SHP77 treated with DMSO at 0.1 percent for 48 hours (cell line): ENCODE results near the gene CCDC97.

Experiments
- DNase-seq: peaks from one replicate; lab custom pipeline; 2025; lab: John Stamatoyannopoulos, UW

The CCDC97 gene

DNA sequence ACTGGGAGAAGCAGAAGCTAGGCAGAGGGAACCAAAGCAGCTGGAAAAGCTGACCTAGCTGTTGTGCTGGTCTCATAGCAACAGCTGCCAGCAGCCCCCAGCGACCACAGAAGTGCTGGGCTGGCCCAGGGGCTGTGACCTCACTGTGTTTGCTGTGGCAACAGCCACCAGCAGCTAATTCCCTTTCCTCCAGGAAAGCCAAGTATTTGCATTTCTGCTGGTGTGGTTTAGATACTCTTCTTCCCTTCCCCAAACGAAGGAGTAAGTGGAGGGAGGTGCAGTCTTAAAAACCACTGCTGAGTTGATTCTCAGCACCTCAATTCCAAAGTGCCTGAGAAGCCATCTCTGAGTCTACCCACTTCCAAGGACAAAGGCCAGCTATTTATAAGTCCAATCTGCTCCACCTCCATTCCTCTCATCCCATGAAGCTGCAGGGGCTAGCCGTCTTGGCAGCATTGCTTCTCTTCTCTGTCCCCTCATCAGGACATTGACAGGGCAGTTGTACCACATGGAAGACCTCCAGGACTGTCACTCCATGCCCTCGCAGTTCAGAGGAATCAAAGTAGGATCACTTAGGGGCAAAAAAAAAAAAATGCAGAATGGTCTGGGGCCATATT lies 11.5 kb upstream of the CCDC97 start:
- no peak for DNase-seq

DNA sequence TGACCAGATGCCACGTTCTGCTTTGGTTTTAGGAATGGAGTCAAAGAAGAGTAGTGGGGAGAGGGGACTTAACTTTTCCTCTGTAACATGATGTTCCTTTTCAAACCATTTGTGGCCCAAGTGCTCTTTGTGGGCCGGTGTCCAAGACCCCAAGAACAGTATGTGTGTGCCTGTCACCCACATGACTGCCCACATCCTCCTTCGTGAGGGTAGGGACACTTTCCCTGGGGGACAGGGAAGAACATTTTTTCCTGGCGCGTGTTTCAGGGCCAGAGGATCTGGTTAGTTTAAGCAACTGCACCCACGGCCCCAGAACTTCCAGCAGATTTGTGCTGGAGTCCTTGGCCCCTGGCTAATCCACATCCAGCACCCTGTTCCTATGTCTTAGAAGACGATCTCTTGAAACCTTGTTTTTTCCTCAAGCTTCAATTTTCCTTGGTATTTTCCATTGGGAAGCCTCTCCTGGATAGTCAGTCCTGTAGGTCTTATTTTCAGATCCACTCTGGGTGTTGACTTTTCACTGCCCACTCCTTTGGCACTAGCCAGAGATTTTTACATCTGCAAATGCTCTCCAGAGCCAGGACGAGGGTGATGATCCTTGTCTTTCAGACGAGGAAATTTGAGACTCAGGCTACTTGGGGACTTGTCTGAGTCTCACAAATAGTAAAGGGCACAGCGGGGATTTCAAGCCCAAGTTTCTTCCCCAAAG lies 10.8 kb upstream of the CCDC97 start:
- no peak for DNase-seq

DNA sequence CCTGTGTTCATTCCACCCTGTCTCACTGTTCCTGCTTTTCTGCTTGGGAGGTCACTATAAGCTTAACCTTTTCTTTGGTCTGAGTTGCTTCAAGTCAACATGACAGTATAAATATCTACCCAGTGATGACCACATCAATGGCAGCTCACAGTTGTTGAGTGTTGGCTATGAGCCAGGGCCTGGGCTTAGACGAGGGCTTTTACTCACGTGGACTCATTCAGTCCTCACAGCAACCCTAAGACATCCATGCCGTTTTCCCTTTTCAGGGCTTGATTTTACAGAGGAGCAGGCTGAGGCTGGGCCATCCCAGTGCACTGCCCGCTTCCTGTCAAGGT lies 10.2 kb upstream of the CCDC97 start:
- no peak for DNase-seq

DNA sequence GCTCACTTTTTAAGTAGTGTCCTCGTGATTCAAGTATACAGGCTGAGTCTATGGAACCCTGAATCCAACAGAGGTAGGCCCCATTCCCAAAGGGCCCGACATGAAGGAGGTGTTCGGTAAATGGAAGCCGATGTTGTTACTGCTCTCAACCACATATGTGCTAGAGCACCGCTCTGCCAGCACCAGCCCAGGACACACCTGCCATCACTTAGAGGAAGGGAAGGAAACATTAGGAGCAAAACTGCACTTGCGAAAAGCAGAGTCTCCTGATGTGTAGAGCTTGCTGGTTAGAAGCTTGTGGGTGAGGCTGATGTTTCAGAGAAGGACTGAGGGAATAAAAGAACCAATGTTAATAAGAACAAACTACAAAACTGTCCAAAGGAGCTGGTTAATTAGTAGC lies 9.4 kb upstream of the CCDC97 start:
- DNase-seq, result no peak

DNA sequence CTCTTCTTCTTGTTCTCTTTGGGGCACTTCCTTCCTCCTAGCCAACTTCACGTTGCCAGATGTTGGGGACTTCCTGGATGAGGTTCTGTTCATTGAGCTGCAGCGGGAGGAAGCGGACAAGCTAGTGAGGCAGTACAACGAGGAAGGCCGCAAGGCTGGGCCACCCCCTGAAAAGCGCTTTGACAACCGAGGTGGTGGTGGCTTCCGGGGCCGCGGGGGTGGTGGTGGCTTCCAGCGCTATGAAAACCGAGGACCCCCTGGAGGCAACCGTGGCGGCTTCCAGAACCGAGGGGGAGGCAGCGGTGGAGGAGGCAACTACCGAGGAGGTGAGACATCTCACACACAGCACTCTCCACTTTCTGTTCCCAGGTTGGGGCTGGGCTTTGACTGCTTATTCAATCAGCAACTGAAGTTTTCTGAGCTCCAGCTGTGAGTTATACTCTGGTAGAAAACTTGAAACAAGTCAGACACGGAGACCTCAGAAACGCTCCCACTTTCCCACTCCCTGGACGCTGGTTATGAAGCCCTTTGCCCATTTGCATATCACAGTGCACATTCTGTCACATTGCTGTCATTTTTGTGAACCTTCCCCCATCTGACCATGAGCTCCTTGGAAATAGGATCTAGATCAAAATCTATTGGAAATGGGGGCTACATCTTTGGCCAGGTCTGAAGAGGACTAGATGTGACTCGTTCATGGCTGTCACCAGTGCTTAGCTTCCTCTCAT lies 7.2 kb upstream of the CCDC97 start:
- no peak for DNase-seq

DNA sequence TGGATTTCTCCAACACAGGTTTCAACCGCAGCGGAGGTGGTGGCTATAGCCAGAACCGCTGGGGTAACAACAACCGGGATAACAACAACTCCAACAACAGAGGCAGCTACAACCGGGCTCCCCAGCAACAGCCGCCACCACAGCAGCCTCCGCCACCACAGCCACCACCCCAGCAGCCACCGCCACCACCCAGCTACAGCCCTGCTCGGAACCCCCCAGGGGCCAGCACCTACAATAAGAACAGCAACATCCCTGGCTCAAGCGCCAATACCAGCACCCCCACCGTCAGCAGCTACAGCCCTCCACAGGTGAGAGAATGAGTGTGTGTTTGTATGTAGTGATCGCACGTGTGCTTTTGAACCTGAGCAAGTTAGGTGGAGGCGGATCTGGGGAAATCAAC lies 6.0 kb upstream of the CCDC97 start:
- DNase-seq, result no peak

DNA sequence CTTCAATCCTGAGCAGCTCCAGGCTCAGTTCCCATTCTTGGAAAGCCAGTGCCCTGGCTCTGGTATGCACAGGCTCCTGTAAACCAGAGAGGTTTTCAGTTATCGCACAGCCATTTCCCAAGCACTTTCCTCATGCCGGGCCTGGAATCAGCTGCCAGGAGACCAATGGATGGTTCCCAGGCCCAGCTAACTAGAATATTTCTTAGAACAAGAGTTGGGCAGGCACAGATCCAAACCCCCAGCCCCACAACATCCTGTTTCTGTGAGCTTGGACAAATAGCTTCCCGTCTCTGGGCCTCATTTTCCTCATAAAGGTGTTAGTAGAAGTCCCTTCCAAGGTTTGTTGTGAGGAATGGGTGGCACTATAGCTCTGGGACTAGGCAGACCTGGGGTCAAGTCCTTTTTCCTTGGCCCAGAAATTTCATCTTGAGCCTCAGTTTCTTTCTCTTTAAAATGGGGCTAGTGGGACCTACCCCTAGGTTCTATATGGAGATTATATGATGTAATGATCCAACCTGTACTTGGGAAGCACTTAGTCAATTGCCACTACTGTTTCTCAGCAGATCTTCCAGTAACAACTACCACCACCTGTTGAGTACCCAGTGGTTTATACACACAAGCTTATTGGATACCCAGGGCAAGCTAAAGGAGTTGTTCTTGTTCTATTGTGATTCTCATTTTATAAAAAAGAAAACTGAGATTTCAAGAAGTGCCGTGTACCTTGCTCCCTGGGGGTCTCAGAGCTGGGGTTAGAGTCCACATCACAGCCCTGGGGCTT lies 5.1 kb upstream of the CCDC97 start:
- DNase-seq, result no peak

DNA sequence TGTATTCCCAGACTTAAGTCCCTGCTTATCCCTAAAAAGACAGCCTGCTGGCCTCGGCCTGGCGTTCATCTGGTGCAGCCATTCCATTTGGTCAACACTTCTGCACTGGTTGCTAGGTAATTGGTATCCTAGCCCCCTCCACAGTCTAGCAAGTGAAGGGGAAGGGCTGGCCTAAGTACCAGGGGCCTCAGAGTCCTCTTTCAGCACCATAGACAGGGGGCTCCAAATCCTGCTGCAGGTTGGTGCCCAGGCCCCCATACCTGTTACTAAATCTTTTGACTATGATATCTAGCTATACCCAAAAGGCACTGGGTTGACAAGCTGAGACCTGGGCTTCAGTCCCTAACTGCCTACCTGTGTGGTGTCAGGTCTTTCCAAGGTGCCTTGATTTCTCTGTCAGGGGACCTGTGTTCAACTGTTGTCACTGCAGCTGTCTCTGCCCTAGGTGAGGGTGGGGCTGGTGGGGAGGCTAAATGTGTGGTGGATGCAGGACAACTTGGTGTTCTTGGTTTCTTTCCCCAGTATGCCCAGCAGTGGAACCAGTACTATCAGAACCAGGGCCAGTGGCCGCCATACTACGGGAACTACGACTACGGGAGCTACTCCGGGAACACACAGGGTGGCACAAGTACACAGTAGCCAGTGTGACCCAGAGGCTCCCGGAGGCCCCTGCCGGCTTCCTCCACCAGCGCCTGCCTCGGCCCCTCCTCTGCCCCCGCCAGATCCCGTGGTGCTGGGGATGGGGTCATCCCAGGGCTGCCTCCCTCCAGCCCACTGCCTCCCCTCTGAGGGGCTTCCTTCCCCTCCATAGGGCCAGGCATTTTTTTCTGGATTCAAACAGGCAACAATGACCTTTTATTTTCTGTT lies 3.8 kb upstream of the CCDC97 start:
- DNase-seq, result no peak

DNA sequence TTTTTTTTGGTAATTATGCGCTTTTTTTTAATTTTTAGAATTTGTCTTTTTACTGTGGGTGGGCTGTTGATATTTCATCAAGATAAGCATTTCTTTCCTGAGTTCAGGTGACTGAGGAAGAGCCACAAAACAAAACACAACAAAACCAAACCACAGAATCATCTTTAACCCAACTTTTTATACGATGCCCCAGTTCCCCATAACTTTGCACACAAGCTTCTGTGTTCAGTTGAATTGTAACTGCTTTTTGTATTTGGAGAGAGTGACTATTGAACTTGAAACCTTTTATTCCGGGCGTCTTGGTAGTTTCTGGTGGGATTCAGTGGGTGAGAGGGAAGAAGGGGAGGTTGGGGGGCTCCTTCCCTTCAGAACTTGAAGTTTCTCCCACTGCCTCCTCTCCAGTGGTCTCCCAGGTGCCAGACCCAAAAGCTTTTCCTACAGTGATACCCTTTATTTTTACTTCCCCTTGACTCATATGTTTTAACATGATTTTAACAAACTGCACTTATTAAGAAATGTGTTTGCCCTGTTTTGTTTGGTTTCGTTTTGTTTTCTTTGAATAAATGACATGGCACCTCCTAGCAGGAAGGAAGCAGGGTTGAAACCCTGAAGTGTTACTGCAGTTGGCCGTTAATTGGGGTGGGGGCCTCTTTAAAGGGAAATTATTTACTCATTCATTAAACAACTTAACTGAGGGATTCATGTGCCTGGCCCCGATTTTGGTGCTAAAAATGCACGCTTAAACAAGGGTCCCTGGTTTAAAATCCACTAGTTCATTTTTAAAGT lies 2.7 kb upstream of the CCDC97 start:
- no peak for DNase-seq

DNA sequence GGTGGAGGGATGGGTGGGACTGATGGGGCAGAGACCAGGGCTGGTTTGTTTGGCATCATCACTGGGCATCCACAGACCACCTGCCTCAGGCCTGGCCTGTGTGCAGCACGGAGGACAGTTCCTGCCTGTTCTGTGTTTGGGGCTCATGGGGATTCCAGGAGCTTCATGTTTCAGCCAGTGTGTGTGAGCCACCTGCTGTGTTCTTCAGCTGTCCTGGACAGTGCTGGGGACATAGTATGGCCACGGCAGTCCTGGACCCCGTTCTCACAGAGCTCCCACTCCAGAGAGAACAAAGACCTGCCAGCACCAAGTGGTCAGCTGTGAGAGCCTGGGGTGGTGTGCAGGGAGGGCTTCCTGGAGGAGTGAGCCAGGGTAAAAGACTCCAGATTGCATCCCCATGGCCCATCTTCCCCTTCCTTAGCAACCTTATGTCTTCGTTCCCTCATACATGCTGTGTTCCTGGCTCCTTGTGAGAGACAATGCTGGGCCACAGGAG lies 2.0 kb upstream of the CCDC97 start:
- no peak for DNase-seq

DNA sequence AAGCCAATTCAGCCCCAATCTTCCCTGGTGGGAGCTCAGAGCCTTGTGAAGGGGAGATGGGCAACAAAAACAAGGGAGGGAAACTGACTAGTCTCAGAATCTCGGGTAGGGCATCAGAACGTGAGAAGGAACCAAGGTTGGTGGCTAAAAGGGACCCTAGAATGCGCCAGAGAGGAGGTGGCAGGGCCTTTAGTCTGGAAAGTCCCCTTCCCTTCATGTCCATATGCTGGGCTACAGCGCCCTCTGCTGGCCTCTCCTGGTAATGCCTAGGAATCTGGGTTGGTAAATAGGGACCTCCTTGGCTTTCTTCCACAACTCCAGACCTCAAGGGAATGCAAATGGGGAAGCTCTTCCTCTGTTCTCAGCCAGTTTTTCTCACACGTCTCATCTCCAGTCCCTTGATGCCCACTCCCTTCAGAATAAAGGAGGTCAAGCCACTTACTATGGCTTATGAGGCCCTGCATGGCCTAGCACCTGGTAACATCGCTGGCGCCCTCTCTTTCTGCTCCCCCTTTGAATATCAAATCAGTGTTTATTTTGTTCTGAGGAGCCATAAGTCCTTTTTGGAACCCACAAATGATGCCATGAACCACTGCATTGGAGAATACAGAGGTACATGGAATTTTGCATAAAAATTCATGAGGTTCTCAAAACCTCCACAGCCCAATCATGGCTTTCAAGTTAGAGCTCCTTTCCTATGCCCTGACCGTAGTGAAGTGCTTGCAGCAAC lies 1.4 kb upstream of the CCDC97 start:
- DNase-seq, result peak; percentile 60

DNA sequence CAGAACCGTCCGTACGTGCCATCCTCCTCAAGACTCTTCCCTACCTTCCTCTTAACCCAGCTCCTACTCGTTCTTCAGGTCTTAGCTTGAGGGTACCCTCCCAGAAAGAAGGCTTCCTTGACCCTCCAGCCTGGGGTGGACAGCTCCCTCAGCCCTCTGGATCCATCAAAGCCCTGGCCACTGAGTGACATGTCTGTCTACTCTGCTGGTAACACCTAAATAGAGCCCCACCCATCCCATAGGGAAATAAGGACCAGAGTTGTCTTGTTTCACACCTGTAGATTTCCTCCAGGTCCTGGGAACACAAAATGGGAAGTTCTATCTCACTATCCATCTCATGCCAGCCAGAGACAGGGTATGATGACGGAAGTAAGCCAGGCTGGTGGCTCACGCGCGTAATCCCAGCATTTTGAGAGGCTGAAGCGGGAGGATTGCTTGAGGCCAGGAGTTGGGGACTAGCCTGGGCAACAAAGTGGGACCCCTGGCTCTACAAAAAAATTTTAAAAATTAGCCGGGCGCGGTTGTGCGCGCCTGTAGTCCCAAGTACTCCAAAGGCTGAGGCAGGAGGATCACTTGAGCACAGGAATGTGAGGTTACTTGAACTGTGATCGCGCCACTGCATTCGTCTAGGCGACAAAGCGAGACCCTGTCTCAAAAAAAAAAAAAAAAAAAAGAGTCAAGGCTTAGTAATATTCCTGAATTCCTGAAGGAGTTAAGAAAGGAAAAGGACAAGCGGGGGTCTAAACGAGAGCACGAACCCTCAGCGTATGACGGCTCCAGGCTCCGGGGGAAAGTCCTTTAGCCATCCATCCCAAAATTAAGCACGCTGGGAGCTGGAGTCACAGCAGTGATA lies 566 bp upstream of the CCDC97 start:
- no peak for DNase-seq

DNA sequence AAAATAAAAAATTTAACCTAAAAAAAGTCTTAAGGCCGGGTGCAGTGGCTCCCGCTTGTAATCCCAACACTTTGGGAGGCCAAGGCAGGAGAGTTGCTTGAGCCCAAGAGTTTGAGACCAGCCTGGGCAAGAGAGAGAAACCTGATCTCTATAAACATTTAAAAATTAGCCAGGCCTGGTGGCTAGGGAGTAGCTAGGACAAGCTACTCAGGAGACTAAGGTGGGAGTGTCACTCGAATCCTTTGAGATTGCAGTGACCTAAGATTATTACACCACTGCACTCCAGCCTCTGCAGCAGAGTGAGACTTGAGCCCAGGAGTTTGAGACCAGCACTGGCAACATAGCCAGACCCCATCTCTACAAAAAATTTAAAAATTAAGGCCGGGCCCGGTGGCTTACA lies 1.1 kb downstream of the CCDC97 start:
- DNase-seq, result no peak

DNA sequence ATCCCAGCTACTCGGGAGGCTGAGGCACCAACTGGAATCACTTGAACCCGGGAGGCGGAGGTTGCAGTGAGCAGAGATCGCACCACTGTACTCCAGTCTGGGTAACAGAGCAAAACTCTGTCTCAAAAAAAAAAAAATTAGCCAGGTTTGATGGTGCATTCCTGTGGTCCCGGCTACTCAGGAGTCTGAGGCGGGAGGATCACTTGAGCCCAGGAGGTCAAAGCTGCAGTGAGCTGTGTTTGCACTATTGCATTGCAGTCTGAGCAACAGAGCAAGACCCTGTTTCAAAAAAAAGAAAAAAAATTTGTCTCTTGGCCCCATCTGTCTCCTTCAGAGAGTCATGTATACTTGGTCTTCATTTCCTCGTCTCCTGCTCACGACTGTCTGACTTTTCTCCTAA lies 1.6 kb downstream of the CCDC97 start:
- DNase-seq, result no peak

DNA sequence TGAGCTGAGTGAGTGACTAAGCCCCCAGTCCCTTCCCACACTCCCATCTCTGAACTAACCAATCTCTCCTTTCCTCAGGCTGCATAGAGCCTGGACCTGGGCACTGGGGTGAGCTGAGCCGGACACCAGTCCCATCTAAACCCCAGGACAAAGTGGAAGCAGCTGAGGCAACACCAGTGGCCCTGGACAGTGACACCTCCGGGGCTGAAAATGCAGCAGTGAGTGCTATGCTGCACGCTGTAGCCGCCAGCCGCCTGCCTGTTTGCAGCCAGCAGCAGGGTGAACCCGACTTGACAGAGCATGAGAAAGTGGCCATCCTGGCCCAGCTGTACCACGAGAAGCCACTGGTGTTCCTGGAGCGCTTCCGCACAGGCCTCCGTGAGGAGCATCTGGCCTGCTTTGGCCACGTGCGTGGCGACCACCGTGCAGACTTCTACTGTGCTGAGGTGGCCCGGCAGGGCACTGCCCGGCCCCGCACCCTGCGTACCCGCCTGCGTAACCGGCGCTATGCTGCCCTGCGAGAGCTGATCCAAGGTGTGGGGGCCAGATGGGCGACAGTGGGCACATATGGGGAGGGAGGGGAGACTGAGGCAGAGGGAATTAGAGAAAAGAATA lies 6.4 kb downstream of the CCDC97 start:
- DNase-seq, result no peak

DNA sequence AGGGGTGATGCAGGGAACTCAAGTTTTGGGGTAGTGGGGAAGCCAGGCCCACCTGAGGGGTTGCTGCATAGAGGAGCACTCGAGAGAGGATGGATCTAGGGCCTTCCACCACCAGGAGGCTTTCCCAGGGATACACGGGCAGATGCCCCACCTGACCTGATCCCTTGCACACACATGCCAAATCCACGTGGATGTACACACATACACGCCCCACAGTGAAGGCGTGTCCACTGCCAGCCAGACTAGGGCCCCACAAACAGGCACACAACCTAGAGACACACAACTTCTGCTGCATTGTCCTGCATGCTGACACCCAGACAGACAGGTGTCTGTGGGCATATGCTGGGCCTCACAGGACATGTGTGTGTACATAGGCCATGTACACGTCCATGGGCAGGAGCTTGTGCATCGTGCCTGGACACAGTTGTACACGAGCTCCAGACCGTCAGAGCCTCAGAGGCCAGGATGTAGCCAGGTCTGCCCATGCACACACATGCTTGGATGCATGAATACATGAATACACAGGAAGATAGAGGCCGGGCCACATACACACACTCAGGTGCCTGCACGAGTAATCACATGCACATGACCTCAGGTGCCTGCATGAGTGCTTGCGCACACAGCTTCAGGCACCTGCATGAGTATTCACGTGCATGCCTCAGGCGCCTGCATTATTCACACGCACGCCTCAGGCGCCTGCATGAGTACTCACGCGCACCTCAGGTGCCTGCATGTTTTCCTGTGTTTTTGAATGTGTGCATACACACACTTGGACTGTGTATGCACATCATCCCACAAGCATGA lies 8.9 kb downstream of the CCDC97 start:
- DNase-seq, result no peak

DNA sequence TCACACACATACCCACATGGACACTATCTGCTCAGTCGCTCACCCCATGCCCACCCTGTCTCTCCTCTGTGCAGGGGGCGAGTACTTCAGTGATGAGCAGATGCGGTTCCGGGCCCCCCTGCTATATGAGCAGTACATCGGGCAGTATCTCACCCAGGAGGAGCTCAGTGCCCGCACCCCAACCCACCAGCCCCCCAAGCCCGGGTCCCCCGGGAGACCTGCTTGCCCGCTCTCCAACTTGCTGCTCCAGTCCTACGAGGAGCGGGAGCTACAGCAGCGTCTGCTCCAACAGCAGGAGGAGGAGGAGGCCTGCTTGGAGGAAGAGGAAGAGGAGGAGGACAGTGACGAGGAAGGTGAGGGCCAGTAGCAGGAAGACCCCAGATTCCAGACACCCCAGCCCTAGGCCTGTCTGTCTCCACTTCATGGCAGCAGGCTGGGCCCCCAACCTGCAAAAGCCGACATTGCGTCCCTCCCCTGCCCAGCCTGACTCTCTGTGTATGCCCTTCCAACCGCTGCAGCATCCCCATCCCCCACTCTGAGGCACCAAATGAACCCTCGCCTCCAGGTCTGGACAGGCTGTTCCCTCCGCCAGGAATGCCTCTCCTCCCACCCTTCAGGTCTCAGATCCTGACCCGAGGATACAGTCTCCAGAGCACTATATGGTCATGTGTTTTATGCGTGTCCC lies 9.7 kb downstream of the CCDC97 start:
- no peak for DNase-seq
